Esophagus (tissue), 2 donors: ENCODE measurements around the gene CDIP1. TPM values are rescaled to one million over a fixed set of nuclear protein-coding genes. Genes with fewer than 3 reads are reported as not detected.
A peak's percentile ranks its signal among the peaks of the same experiment; 100 is the strongest.

Experiments
- H3K27ac ChIP-seq, 2 donors: one replicate each; pipeline ENCODE4 v1.5.1; 2013; ENCODE audit warnings: low read depth in 2 of 2, mild to moderate bottlenecking in 2 of 2, inconsistent platforms in 1 of 2, low read length in 1 of 2, moderate library complexity in 1 of 2
- H3K27me3 ChIP-seq, 2 donors: one replicate each; pipeline ENCODE4 v1.6.1; 2013; ENCODE audit warnings: low read length in 2 of 2, control low read depth in 1 of 2, mild to moderate bottlenecking in 1 of 2; ENCODE audit not compliant: insufficient read depth in 2 of 2, control insufficient read depth in 1 of 2
- H3K36me3 ChIP-seq, 2 donors: one replicate each; pipeline ENCODE4 v1.6.1; 2013; ENCODE audit warnings: low read length in 1 of 2; ENCODE audit not compliant: control insufficient read depth in 2 of 2, insufficient read depth in 2 of 2
- H3K4me1 ChIP-seq, 2 donors: one replicate each; pipeline ENCODE4 v1.6.1; 2013; ENCODE audit warnings: low read length in 1 of 2; ENCODE audit not compliant: control insufficient read depth in 2 of 2, insufficient read depth in 2 of 2
- H3K4me3 ChIP-seq, 2 donors: one replicate each; pipeline ENCODE4 v1.5.1; 2013; ENCODE audit warnings: low read length in 2 of 2, mild to moderate bottlenecking in 2 of 2, low read depth in 1 of 2, moderate library complexity in 1 of 2
- H3K9me3 ChIP-seq, 2 donors: one replicate each; pipeline ENCODE4 v1.6.1; 2013; ENCODE audit warnings: mild to moderate bottlenecking in 2 of 2, low read depth in 1 of 2, low read length in 1 of 2, moderate library complexity in 1 of 2; ENCODE audit not compliant: control insufficient read depth in 2 of 2, insufficient read depth in 1 of 2
- WGBS, 2 donors: extraction: QIAGEN DNeasy Blood & Tissue Kit; methylation state at CpG; one replicate each; pipeline ENCODE4 v1.1.7; 2013; 5-methylcytosine and 5-hydroxymethylcytosine counted together
- polyA plus RNA-seq, 2 donors: library from polyadenylated mRNA; stranded (reverse); fragments of 200-250 nt; gene quantifications; one replicate each; pipeline ENCODE4 v1.2.3, GENCODE V29; 2013
- donor health status: healthy with polysubstance abuse.
- donor health status: Bipolar disorder and iron deficiency.

Gene CDIP1
- polyA plus RNA-seq, 2 donors, result 12.0 to 12.1 TPM

DNA sequence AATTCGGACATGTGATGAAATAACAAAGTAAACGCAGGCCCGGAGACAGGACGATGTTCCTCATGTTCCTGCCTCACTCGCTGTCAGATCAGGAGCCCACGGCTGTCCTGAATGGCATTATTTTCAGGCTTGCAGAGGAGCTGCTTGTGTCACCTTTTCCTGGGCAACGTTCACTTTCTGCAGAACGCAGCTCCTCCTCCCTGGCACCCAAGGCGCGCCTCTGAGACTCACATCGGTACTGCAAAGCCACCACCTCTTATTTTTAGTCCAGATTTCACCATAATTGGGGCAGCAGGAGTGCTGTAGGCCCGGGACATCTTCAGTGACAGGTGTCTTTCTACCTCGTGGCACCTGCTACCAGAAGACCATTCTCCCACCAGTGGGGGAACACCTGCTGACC lies 9.6 kb upstream of the CDIP1 start:
- no peak overlapping the region for H3K27ac ChIP-seq

DNA sequence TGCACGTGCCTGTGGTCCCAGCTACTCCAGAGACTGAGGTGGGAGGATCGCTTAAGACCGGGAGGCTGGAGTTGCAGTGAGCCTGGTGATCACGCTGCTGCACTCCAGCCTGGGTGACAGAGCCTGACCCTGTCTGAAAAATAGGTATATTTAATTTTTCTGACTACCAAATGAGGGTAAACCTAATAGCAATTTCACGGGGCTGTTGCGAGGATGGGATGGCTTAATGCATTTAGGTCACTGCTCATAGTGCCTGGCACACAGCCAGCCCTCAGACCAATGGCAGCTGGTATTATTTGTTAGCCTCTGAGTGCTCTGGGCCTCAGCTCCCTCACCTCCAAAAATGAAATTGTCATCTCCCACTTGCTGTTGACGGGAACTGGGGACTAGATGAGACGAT lies 5.9 kb upstream of the CDIP1 start:
- no peak overlapping the region for H3K27ac ChIP-seq
- H3K9me3 ChIP-seq, result no peaks in the 10 kb centered on the region
- H3K27me3 ChIP-seq, result no peaks in the 10 kb centered on the region
- H3K4me1 ChIP-seq, result no peaks in the 10 kb centered on the region
- H3K36me3 ChIP-seq, result no peaks in the 10 kb centered on the region
- WGBS, 2 donors, result 79 to 82% methylated on average over 8 of the region's 8 CpGs
- H3K4me3 ChIP-seq, result no peak overlapping the region

More for the DNA sequence above, 9.6 kb upstream of the CDIP1 start:
- H3K36me3 ChIP-seq, result no peaks in the 10 kb centered on the region
- H3K27me3 ChIP-seq, result no peaks in the 10 kb centered on the region
- H3K9me3 ChIP-seq, result no peaks in the 10 kb centered on the region
- no peak overlapping the region for H3K4me3 ChIP-seq
- no peaks in the 10 kb centered on the region for H3K4me1 ChIP-seq
- 67 to 83% methylated on average over 13 of the region's 13 CpGs for WGBS, 2 donors

DNA sequence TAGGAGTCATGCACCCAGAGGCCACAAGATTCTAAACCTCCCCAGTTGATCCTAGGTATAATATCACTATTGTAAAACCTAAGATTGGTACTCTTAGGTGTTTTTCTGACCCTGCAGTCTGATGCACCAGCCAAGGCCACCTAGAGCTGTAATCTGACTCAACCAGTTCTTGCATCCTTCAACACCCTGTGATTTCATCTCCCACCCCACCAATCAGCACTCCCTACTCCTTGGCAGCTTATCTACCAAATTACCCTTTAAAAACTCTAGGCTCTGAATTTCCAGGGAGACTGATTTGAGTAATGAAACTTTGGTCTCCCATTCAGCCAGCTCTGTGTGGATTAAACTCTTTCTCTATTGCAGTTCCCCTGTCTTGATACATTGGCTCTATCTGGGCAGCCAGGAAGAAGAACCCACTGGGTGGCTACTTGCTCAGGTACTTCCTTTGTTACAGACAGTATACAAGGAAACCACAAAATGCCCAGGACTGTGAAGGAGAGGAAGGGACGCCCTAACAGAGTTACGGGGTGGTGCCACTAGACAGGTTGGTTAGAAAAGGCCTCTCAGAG lies 1.2 kb upstream of the CDIP1 start:
- Histone ChIP-seq H3K4me3 (no peak overlapping the region), H3K36me3 (peaks cover 0 to 2% of the 10 kb centered on the region in 2 donors), H3K9me3 (no peaks in the 10 kb centered on the region), H3K4me1 (peaks cover 0 to 12% of the 10 kb centered on the region in 2 donors), H3K27ac (no peak overlapping the region), H3K27me3 (no peaks in the 10 kb centered on the region)
- WGBS, 2 donors, result 95 to 98% methylated on average over 2 of the region's 2 CpGs

DNA sequence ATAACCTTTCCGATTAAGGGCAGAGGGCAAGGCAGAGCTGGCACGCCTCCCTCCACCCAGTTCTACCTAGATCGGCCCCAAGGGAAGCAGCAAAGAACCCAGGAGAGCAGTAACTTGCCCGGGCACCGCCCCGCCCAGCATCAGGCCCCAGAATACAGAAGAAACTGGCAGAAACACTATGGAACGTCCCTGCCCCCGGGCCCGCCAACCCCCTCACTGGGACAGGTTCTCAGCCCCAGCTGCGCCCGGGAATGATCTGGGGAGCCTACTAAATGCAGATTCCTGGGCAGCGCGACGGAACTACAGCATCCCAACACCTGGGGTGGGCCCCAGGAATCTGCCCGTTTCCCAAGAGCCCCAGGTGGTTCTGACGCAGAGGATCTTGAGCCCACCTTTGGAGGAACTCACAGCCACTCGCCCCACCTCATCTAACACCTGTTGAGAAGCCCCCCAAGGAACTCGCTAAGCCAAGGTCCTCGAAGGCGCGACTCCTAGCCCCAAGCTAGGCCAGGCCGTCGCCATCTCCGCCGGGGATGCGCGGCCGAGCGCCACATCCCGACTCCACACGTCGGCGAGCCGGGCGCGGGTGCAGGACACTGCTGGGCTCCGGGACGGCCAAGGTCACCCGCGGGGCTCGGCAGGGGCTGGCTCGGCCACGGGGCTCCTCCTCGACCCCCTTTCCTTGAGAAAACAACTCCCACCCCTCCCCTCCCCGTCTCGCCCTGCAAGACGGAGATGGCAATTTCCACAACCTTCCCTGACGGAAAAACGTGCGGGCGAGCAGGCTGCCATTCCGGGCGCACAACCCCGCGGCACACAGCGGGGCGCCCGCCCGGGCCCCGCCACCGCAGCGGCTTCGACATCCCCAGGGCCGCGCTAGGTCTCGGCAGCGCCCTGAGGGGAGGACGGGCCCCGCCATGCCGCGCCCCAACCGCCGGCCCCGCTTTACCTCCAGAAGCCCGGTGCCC lies 913 bp downstream of the CDIP1 start:
- peaks cover 0 to 2% of the 10 kb centered on the region in 2 donors for H3K36me3 ChIP-seq
- WGBS, 2 donors, result 10% methylated on average over 57 to 75 of the region's 75 CpGs
- H3K27ac ChIP-seq, result peak overlapping the region; percentile 75 to 90
- H3K9me3 ChIP-seq, result no peaks in the 10 kb centered on the region
- H3K4me1 ChIP-seq, result peaks cover 0 to 15% of the 10 kb centered on the region in 2 donors
- no peaks in the 10 kb centered on the region for H3K27me3 ChIP-seq
- H3K4me3 ChIP-seq, result peak overlapping the region; percentile 65 to 69

DNA sequence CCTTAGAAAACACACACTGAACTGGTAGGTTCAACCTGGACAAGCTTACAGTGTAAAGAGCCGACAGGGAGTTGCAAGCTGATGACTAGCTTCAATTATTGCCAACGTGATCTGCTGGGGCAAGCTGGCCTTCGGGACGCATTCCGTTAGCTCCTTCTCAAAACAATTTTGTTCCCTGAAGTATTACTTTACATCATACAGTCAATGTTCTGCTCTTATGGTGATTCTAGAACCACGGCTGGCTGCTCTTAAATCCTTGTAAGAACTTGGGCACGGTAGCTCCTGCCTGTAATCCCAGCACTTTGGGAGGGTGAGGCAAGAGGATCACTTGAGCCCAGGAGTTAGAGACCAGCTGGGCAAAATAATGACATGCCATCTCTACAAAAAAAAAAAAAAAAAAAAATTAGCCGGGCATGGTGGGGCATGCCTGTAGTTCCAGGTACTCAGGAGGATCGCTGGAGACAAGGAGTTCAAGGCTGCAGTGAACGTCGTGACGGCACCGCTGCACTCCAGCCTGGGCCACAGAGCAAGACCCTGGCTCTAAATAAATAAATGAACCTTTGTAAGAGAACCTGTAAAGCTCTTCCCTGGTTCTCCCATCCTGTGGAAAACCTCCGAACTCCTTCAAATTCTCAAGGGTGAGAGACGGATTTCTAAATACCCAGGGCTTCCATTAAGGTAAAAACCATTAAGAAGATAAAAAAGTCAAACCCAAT lies 2.0 kb downstream of the CDIP1 start:
- Histone ChIP-seq H3K27ac (peak overlapping the region; percentile 77 to 90), H3K4me3 (no peak overlapping the region), H3K4me1 (peaks cover 0 to 15% of the 10 kb centered on the region in 2 donors), H3K9me3 (no peaks in the 10 kb centered on the region), H3K36me3 (peaks cover 3 to 7% of the 10 kb centered on the region in 2 donors), H3K27me3 (no peaks in the 10 kb centered on the region)
- WGBS, 2 donors, result 53 to 63% methylated on average over 14 to 15 of the region's 15 CpGs

DNA sequence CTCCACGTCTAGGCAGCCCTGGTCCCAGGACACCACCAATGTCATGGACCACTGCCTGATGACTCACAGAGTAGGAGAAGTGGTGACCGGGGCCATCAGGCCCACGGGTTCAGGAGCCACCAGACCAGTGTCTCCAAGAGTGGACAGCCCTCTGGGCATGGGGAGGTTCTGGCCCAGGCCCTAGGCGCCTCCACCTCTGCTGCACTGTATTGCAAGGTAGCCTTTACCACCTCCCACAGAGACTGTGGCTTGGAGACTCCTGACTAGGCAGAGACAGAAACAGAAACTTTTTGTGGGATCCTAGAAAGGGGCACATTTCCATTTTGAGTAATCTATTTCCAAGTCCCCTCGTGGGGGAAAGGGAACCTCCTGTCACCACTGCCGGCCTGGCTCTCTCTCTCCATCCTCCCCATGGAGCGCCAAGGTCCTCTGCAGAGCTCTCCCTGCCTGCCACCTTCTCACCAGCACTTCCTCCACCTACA lies 2.9 kb downstream of the CDIP1 start:
- H3K9me3 ChIP-seq, result no peaks in the 10 kb centered on the region
- peaks cover 0 to 15% of the 10 kb centered on the region in 2 donors for H3K4me1 ChIP-seq
- 68 to 75% methylated on average over 7 of the region's 7 CpGs for WGBS, 2 donors
- peak overlapping the region in 1 of 2 donors; percentile 77 for H3K27ac ChIP-seq
- H3K27me3 ChIP-seq, result no peaks in the 10 kb centered on the region
- H3K36me3 ChIP-seq, result peaks cover 3 to 7% of the 10 kb centered on the region in 2 donors
- no peak overlapping the region for H3K4me3 ChIP-seq

DNA sequence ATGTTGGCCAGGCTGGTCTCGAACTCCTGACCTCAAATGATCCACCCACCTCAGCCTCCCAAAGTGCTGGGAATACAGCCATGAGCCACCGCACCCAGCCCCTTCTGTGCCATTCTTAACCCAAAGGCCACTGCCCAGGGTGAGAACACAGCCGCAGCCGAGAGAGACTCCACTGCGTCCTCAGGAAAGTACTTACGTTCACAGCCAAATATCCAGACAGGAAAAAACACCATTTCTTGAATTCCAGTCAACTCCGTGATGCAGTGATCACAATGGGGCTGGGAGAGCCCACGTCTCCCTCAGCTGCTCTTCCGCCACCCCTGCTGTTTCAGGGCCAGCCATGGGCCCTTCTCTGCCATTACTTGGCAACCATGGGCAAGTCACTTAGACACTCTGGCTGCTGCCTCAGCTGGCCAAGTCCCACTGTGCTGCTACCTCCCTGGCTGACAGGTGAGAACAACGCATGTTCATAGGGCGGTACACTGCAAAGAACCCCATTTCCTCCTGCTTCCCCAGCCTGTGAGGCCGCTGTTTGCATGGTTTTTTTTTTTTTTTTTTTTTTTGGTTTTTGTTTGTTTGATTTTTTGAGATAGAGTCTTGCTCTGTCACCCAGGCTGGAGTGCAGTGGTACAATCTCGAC lies 4.3 kb downstream of the CDIP1 start:
- Histone ChIP-seq H3K36me3 (peaks cover 3 to 7% of the 10 kb centered on the region in 2 donors), H3K27me3 (no peaks in the 10 kb centered on the region), H3K4me1 (peaks cover 0 to 15% of the 10 kb centered on the region in 2 donors), H3K4me3 (no peak overlapping the region), H3K27ac (no peak overlapping the region), H3K9me3 (no peaks in the 10 kb centered on the region)
- 75 to 84% methylated on average over 13 of the region's 13 CpGs for WGBS, 2 donors

DNA sequence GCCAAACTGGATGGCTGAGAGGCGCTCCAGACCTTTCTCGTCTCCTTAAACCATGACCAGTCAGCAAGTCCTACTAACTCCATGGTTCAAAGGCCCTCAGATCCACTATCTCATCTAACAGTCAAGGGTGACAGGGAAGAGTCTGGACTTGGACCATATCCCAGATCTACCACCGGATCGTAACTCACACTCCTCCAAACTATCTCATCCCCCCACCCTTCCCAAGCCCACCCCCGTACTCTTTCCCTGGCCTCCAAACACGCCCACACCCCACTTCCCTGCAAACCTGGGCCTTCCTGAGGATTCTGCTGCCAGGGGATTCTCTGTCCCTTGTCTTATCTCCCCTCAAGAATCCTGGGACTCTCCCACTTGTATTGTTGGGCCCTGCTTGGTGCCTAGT lies 5.1 kb downstream of the CDIP1 start:
- Histone ChIP-seq H3K27me3 (no peaks in the 10 kb centered on the region), H3K36me3 (peaks cover 3 to 7% of the 10 kb centered on the region in 2 donors), H3K4me3 (no peak overlapping the region), H3K4me1 (peaks cover 0 to 15% of the 10 kb centered on the region in 2 donors), H3K27ac (no peak overlapping the region), H3K9me3 (no peaks in the 10 kb centered on the region)
- WGBS, 2 donors, result 87 to 90% methylated on average over 6 of the region's 6 CpGs

DNA sequence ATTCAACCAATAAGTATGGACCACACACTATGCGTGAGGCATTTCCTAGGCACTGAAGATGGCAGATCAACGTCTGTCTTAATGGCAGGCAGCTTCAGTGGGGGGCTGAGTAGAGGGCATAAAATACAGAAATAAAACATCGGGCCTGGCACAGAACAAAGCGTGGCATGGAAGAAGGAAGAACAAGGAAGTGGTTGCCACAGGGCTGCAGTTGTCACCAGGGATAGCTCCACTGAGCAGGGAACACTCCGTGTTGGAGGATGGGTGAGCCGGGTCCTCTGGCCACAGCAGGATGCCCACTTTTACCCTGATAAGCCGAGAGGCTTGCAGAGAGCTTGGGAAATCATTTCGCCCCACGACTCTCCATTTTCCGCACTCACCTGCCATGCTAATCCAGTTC lies 6.3 kb downstream of the CDIP1 start:
- Histone ChIP-seq H3K27me3 (no peaks in the 10 kb centered on the region), H3K27ac (no peak overlapping the region), H3K4me3 (no peak overlapping the region), H3K9me3 (no peaks in the 10 kb centered on the region), H3K36me3 (peaks cover 3 to 7% of the 10 kb centered on the region in 2 donors), H3K4me1 (peaks cover 0 to 11% of the 10 kb centered on the region in 2 donors)
- WGBS, 2 donors, result 91 to 95% methylated on average over 10 of the region's 10 CpGs
